Measurements from ENCODE around the gene ARHGEF28.

ARHGEF28 gene

DNA sequence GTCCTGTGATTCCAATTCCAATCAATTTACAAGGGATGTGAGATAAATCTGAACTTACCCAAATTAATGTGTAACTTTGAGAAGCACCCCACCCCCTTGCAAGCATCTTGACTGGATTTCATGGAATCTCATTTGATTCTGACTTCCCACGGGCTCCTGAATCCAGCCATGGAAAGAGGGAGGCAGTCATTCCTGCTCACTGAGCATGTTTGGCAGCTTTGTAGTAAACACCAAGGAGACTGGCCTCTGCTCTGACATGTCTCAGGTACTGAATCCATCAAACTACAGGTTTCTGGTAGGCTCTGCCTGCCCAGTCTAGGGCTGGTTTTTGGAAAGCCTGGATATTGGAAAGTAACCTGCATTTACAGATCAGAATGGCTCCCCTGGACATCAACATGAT, 357.6 kb downstream of the ARHGEF28 start:
- no peak for DNase-seq
- in situ Hi-C loops (cut with MboI; ENCODE audit: low pct_unique_long_range_greater_than_20kb, low sequenced_read_pairs) = no loop called here

DNA sequence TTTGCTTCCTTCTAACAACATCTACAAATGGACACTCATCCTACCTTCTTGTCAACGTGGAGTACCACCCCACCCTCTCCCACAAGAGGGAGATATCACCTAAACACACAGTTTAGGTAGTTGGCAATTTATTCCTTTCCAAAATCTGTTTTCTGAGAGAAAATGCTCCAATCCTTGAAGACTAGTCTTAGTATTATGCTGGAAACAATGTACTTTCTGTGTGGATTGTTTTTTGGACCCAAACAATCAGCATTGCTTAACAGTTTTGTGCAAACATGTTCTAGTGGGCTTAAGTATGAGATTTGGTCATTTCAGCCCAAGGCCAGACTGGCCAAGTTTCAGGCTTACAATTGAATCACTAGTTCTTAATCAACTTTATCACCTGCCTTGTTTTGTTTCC, 359.1 kb downstream of the ARHGEF28 start:
- in situ Hi-C loops (cut with MboI; ENCODE audit: low pct_unique_long_range_greater_than_20kb, low sequenced_read_pairs) = no loop called here
- no peak for DNase-seq

DNA sequence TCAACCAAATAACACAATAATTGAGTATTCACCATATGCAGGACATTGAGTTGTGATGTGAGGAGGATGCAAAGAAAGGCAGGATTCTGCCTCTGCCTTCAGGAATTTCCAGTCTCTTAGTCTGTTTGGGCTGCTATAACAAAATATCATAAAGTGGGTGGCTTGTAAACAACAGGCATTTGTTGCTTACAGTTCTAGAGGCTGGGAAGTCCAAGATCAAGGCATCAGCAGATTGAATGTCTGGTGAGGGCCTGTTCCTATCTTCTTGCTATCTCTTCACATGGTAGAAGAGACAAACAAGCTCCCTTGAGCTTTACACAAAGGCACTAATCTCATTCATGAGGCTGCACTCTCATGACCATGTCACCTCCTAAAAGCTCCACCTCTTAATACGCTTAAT, 360.7 kb downstream of the ARHGEF28 start:
- in situ Hi-C loops (cut with MboI; ENCODE audit: low pct_unique_long_range_greater_than_20kb, low sequenced_read_pairs) = no loop called here
- no peak for DNase-seq

DNA sequence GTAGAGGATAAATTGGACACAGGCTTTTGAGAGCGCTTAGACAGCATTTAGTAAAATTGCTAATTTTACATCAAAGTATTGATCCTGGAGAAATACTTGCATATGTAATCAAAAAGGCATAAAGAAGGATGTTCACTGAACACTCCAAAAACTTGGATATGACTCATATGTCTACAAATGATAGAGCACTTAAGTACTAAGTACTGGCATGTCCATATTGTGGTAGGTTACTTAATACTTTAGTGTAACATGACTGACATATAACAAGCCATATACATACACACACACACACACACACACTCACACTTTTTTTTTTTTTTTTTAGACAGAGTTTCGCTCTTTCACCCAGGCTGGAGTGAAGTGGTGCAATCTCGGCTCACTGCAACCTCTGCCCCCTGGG, 361.9 kb downstream of the ARHGEF28 start:
- in situ Hi-C loops (cut with MboI; ENCODE audit: low pct_unique_long_range_greater_than_20kb, low sequenced_read_pairs) = no loop called here
- no peak for DNase-seq

DNA sequence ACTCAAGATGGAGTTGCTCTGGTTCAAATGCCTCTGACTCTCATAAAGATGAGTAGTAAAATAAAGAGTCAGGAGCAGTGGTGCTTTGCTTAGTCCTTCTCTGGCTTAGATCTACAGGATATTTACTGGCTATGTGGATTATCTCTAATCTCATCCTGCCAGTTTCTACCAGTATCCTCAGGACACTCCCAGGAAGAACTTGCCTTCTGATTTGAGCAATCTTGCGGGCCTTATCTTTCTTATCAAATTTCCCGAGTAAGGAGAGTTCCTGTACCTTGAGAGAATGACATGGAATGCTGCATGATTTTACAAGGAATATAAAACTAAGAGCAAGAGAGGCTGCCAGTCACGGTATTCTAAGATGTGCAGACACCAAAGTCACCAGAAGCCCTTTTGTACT, 364.0 kb downstream of the ARHGEF28 start:
- DNase-seq = no peak
- in situ Hi-C loops (cut with MboI; ENCODE audit: low pct_unique_long_range_greater_than_20kb, low sequenced_read_pairs) = no loop called here

All from KBM-7 (cell line).